ENCODE data around the gene TNRC6B. TPM values are rescaled to one million over a fixed set of nuclear protein-coding genes. Genes with fewer than 3 reads are reported as not detected.

Gene TNRC6B
- total and polyA plus RNA-seq, 2 experiments from 2014 or later = 46.9 to 87.8 TPM

- TF ChIP-seq NANOG (IDR thresholded peaks at IDR 0.05; ENCODE audit: borderline replicate concordance) = no peak
These were observed 107.8 kb downstream of the TNRC6B start (continued) for GRCh38 chr22:40285513-40285912.

- TF ChIP-seq REST (IDR thresholded peaks at IDR 0.05; ENCODE audit: unreplicated experiment) (no peak), EZH2phosphoT487 (IDR thresholded peaks at IDR 0.05; ENCODE audit: unreplicated experiment) (no peak), CREB1 (CRISPR knock-in tag; IDR thresholded peaks at IDR 0.05; ENCODE audit: low read depth) (no peak), STAT1 (IDR thresholded peaks at IDR 0.05; ENCODE audit: unreplicated experiment) (no peak), ZNF331 (CRISPR knock-in tag; IDR thresholded peaks at IDR 0.05; ENCODE audit: low read depth) (no peak), ZNF114 (CRISPR knock-in tag; IDR thresholded peaks at IDR 0.05) (no peak), CTCF (conservative IDR thresholded peaks at IDR 0.05; ENCODE audit: low read depth in 2 of 2) (no peak), NANOG (IDR thresholded peaks at IDR 0.05; ENCODE audit: borderline replicate concordance) (no peak), POLR2AphosphoS5 (IDR thresholded peaks at IDR 0.05; ENCODE audit: low read depth) (no peak), JUNB (IDR thresholded peaks at IDR 0.05; ENCODE audit: unreplicated experiment) (no peak), EZH2 (IDR thresholded peaks at IDR 0.05; ENCODE audit: low read depth, unreplicated experiment) (no peak)
- TF ChIP-seq, protein P1, sequence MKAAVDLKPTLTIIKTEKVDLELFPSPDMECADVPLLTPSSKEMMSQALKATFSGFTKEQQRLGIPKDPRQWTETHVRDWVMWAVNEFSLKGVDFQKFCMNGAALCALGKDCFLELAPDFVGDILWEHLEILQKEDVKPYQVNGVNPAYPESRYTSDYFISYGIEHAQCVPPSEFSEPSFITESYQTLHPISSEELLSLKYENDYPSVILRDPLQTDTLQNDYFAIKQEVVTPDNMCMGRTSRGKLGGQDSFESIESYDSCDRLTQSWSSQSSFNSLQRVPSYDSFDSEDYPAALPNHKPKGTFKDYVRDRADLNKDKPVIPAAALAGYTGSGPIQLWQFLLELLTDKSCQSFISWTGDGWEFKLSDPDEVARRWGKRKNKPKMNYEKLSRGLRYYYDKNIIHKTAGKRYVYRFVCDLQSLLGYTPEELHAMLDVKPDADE (IDR thresholded peaks at IDR 0.05) = no peak
- TF ChIP-seq, protein P2, sequence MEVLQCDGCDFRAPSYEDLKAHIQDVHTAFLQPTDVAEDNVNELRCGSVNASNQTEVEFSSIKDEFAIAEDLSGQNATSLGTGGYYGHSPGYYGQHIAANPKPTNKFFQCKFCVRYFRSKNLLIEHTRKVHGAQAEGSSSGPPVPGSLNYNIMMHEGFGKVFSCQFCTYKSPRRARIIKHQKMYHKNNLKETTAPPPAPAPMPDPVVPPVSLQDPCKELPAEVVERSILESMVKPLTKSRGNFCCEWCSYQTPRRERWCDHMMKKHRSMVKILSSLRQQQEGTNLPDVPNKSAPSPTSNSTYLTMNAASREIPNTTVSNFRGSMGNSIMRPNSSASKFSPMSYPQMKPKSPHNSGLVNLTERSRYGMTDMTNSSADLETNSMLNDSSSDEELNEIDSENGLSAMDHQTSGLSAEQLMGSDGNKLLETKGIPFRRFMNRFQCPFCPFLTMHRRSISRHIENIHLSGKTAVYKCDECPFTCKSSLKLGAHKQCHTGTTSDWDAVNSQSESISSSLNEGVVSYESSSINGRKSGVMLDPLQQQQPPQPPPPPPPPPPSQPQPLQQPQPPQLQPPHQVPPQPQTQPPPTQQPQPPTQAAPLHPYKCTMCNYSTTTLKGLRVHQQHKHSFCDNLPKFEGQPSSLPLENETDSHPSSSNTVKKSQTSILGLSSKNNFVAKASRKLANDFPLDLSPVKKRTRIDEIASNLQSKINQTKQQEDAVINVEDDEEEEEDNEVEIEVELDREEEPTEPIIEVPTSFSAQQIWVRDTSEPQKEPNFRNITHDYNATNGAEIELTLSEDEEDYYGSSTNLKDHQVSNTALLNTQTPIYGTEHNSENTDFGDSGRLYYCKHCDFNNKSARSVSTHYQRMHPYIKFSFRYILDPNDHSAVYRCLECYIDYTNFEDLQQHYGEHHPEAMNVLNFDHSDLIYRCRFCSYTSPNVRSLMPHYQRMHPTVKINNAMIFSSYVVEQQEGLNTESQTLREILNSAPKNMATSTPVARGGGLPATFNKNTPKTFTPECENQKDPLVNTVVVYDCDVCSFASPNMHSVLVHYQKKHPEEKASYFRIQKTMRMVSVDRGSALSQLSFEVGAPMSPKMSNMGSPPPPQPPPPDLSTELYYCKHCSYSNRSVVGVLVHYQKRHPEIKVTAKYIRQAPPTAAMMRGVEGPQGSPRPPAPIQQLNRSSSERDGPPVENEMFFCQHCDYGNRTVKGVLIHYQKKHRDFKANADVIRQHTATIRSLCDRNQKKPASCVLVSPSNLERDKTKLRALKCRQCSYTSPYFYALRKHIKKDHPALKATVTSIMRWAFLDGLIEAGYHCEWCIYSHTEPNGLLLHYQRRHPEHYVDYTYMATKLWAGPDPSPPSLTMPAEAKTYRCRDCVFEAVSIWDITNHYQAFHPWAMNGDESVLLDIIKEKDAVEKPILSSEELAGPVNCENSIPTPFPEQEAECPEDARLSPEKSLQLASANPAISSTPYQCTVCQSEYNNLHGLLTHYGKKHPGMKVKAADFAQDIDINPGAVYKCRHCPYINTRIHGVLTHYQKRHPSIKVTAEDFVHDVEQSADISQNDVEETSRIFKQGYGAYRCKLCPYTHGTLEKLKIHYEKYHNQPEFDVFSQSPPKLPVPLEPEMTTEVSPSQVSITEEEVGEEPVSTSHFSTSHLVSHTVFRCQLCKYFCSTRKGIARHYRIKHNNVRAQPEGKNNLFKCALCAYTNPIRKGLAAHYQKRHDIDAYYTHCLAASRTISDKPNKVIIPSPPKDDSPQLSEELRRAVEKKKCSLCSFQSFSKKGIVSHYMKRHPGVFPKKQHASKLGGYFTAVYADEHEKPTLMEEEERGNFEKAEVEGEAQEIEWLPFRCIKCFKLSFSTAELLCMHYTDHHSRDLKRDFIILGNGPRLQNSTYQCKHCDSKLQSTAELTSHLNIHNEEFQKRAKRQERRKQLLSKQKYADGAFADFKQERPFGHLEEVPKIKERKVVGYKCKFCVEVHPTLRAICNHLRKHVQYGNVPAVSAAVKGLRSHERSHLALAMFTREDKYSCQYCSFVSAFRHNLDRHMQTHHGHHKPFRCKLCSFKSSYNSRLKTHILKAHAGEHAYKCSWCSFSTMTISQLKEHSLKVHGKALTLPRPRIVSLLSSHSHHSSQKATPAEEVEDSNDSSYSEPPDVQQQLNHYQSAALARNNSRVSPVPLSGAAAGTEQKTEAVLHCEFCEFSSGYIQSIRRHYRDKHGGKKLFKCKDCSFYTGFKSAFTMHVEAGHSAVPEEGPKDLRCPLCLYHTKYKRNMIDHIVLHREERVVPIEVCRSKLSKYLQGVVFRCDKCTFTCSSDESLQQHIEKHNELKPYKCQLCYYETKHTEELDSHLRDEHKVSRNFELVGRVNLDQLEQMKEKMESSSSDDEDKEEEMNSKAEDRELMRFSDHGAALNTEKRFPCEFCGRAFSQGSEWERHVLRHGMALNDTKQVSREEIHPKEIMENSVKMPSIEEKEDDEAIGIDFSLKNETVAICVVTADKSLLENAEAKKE (CRISPR knock-in tag; IDR thresholded peaks at IDR 0.05) = no peak
- ATAC-seq (no peak), DNase-seq (ENCODE audit: low spot score) (no peak)
- Histone ChIP-seq H2AFZ (no peak overlapping the region), H3K79me2 (replicated peaks; ENCODE audit: insufficient read depth) (0 out of 2 replicates have a peak, but pooled peaks cover 6% of the 10 kb centered on the region), H3F3A (replicated peaks; ENCODE audit: low read depth) (peaks cover 2% of the 10 kb centered on the region; the same call in 1 of the 2 replicates), H3K36me3 (ENCODE audit: insufficient read depth) (peaks cover 43% of the 10 kb centered on the region), H3K27me3 (ENCODE audit: insufficient read depth) (no peaks in the 10 kb centered on the region), H3K4me1 (ENCODE audit: insufficient read depth) (no peaks in the 10 kb centered on the region), H3K9me2 (ENCODE audit: insufficient read depth) (no peaks in the 10 kb centered on the region), H3K27ac (ENCODE audit: low read depth) (peak overlapping the region; percentile 55; the same call in 1 of the 2 replicates), H3K4me3 (no peak overlapping the region), H3K4me2 (no peak overlapping the region), H4K20me1 (replicated peaks; ENCODE audit: insufficient read depth) (no peaks in the 10 kb centered on the region; the same call in 1 of the 2 replicates)
- H3K9me3 Mint-ChIP-seq = no peaks in the 10 kb centered on the region
- H3K36me3 Mint-ChIP-seq (ENCODE audit: low read depth) = peaks cover 76% of the 10 kb centered on the region
- no peaks in the 10 kb centered on the region for H3K27me3 Mint-ChIP-seq (ENCODE audit: insufficient read depth, low read depth, poor library complexity)
- no peak overlapping the region for H3K4me3 Mint-ChIP-seq
- H3K4me1 Mint-ChIP-seq = no peaks in the 10 kb centered on the region
- H3K27ac Mint-ChIP-seq = peak overlapping the region; percentile 38; the same call in 1 of the 2 replicates
These were observed 112.3 kb downstream of the TNRC6B start for GRCh38 chr22:40289991-40290459.

All from GM23338 (cell line).